OCI-LY1 (cell line): ENCODE measurements around the gene CALM3.
A peak's percentile ranks its signal among the peaks of the same experiment; 100 is the strongest.

ENCODE experiments used
- H2AFZ ChIP-seq: fragments of 200-600 bp; sonication (generic), shearing (Covaris generic); 2 replicates; pipeline ENCODE4 v1.6.0; 2014; ENCODE audit warnings: antibody characterized with exemption, mild to moderate bottlenecking, low read length
- H3F3A ChIP-seq: fragments of 200-600 bp; sonication (generic), shearing (Covaris generic); 2 replicates; pipeline ENCODE4 v1.6.0; 2014; ENCODE audit warnings: mild to moderate bottlenecking, antibody characterized with exemption, low read length, moderate library complexity; ENCODE audit not compliant: insufficient read depth
- H3K27ac ChIP-seq: fragments of 200-600 bp; sonication (generic); 2 replicates; pipeline ENCODE4 v1.5.1; 2014; ENCODE audit warnings: low read length, mixed run types, mild to moderate bottlenecking, low read depth; ENCODE audit not compliant: poor library complexity, severe bottlenecking
- H3K27me3 ChIP-seq: fragments of 200-600 bp; sonication (generic); 2 replicates; pipeline ENCODE4 v1.6.0; 2014; ENCODE audit warnings: antibody characterized with exemption, mild to moderate bottlenecking, low read length, moderate library complexity; ENCODE audit not compliant: insufficient read depth
- H3K36me3 ChIP-seq: fragments of 200-600 bp; sonication (generic); 2 replicates; pipeline ENCODE4 v1.6.1; 2014; ENCODE audit warnings: mild to moderate bottlenecking, antibody characterized with exemption, low read length, moderate library complexity, mixed read lengths; ENCODE audit not compliant: insufficient read depth
- H3K4me1 ChIP-seq: fragments of 200-600 bp; sonication (generic); 2 replicates; pipeline ENCODE4 v1.5.1; 2014; ENCODE audit warnings: mild to moderate bottlenecking, low read length, moderate library complexity; ENCODE audit not compliant: insufficient read depth, severe bottlenecking
- H3K4me2 ChIP-seq: fragments of 200-600 bp; sonication (generic), shearing (Covaris generic); 2 replicates; pipeline ENCODE4 v1.6.1; 2014; ENCODE audit warnings: low read length
- H3K4me3 ChIP-seq: fragments of 200-600 bp; sonication (generic); 2 replicates; pipeline ENCODE4 v1.5.1; 2014; ENCODE audit warnings: low read length, low read depth, mild to moderate bottlenecking, mixed read lengths; ENCODE audit not compliant: poor library complexity, severe bottlenecking
- H3K79me2 ChIP-seq: fragments of 200-600 bp; shearing (Covaris generic); 2 replicates; pipeline ENCODE4 v1.6.1; 2016; ENCODE audit warnings: mixed run types, low read length, mixed read lengths; ENCODE audit not compliant: insufficient read depth
- H3K9ac ChIP-seq: fragments of 200-600 bp; sonication (generic), shearing (Covaris generic); 2 replicates; pipeline ENCODE4 v1.6.1; 2014; ENCODE audit warnings: mild to moderate bottlenecking, low read length, mixed read lengths
- H3K9me2 ChIP-seq: fragments of 200-600 bp; sonication (generic), shearing (Covaris generic); 2 replicates; pipeline ENCODE4 v1.6.1; 2014; ENCODE audit warnings: low read depth, mild to moderate bottlenecking, low read length, mixed read lengths
- H3K9me3 ChIP-seq: fragments of 200-600 bp; shearing (Covaris generic); 2 replicates; pipeline ENCODE4 v1.6.1; 2014; ENCODE audit warnings: low read length, mixed read lengths
- H4K20me1 ChIP-seq: fragments of 200-600 bp; sonication (generic), shearing (Covaris generic); 2 replicates; pipeline ENCODE4 v1.6.0; 2016; ENCODE audit warnings: mild to moderate bottlenecking, low read length; ENCODE audit not compliant: insufficient read depth
- EZH2 ChIP-seq: fragments of 200-600 bp; sonication (generic), shearing (Covaris generic); IDR thresholded peaks from 2 replicates; pipeline ENCODE4 v1.8.0; 2017; ENCODE audit warnings: borderline replicate concordance, mixed run types, mild to moderate bottlenecking, antibody characterized with exemption, low read length, moderate library complexity, mixed read lengths
- TF ChIP-seq, protein P1 (sequence below): fragments of 200-600 bp; sonication (generic), shearing (Covaris generic); IDR thresholded peaks from 2 replicates; pipeline ENCODE4 v1.5.1; 2017; ENCODE audit warnings: mild to moderate bottlenecking, antibody characterized with exemption, low read length, moderate library complexity, mixed read lengths

CALM3 gene

DNA sequence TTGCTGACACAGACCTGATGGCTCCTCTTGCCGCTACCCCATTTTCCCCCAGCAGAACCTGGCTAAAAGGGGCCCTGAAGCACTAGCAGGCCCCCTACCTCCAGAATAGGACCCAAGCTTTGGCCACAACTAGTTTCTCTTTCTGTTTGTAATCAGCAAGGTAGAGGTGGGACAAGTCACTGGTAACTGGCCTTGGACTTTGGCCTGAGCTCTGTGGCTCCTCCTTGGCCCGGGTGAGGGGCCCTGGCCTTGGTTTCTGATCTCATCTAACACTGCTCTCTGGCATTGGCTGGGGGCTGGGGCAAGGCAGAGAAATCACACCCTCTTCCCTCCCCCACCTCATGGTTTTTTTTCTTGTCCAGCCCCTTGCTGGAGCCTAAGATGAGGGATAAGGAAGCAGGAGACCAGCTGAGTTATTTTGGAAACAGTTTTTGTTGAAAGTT lies 2.1 kb downstream of the CALM3 start:
- Histone ChIP-seq H2AFZ (no peak overlapping the region), H3F3A (no peaks in the 10 kb centered on the region), H3K4me1 (peaks cover 21% of the 10 kb centered on the region), H3K9me3 (peaks cover 7% of the 10 kb centered on the region), H3K27ac (no peak overlapping the region), H3K4me2 (peak overlapping the region; percentile 84), H3K27me3 (no peaks in the 10 kb centered on the region; the same call in 1 of the 2 replicates), H4K20me1 (no peaks in the 10 kb centered on the region), H3K4me3 (peak overlapping the region; percentile 98), H3K9ac (peak overlapping the region; percentile 100; the same call in 1 of the 2 replicates), H3K9me2 (no peaks in the 10 kb centered on the region), H3K36me3 (peaks cover 30% of the 10 kb centered on the region), H3K79me2 (peaks cover 21% of the 10 kb centered on the region)
- TF ChIP-seq, protein P1, sequence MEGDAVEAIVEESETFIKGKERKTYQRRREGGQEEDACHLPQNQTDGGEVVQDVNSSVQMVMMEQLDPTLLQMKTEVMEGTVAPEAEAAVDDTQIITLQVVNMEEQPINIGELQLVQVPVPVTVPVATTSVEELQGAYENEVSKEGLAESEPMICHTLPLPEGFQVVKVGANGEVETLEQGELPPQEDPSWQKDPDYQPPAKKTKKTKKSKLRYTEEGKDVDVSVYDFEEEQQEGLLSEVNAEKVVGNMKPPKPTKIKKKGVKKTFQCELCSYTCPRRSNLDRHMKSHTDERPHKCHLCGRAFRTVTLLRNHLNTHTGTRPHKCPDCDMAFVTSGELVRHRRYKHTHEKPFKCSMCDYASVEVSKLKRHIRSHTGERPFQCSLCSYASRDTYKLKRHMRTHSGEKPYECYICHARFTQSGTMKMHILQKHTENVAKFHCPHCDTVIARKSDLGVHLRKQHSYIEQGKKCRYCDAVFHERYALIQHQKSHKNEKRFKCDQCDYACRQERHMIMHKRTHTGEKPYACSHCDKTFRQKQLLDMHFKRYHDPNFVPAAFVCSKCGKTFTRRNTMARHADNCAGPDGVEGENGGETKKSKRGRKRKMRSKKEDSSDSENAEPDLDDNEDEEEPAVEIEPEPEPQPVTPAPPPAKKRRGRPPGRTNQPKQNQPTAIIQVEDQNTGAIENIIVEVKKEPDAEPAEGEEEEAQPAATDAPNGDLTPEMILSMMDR = no peak
- TF ChIP-seq EZH2 = no peak

DNA sequence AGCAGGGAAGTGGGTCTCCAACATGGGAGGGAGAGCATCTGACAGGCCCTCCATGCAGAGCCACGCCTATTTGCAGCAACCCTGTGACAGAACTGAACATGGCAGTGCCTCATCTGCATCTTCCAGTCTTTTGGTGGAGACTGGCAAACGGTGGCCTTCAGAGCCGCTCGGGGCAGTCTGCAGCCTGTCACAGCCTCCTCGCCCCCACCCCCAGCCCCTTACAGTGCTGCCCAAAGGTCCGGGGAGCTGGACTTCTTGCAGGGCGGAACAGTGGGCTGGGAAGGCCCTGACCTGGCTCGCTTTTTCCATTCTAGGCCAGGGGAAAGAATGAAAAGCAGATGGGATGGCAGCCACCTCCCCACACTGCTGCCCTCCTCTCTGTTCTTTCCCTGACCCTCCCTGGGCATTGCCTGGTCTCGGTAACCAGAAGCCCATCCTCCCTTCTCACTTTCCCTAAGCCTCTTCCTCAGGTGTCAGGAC lies 2.7 kb downstream of the CALM3 start:
- peak overlapping the region; percentile 84; the same call in 1 of the 2 replicates for H3K4me2 ChIP-seq
- no peak overlapping the region for H3K9ac ChIP-seq
- H3K4me1 ChIP-seq = peaks cover 21% of the 10 kb centered on the region
- no peaks in the 10 kb centered on the region; the same call in 1 of the 2 replicates for H3K27me3 ChIP-seq
- H3K36me3 ChIP-seq = peaks cover 36% of the 10 kb centered on the region
- no peaks in the 10 kb centered on the region for H3F3A ChIP-seq
- H3K4me3 ChIP-seq = no peak overlapping the region
- TF ChIP-seq, protein P1 = no peak
- TF ChIP-seq EZH2 = no peak
- H4K20me1 ChIP-seq = no peaks in the 10 kb centered on the region
- H3K9me2 ChIP-seq = no peaks in the 10 kb centered on the region
- peaks cover 6% of the 10 kb centered on the region for H3K9me3 ChIP-seq
- H2AFZ ChIP-seq = no peak overlapping the region
- peaks cover 21% of the 10 kb centered on the region for H3K79me2 ChIP-seq
- H3K27ac ChIP-seq = no peak overlapping the region

DNA sequence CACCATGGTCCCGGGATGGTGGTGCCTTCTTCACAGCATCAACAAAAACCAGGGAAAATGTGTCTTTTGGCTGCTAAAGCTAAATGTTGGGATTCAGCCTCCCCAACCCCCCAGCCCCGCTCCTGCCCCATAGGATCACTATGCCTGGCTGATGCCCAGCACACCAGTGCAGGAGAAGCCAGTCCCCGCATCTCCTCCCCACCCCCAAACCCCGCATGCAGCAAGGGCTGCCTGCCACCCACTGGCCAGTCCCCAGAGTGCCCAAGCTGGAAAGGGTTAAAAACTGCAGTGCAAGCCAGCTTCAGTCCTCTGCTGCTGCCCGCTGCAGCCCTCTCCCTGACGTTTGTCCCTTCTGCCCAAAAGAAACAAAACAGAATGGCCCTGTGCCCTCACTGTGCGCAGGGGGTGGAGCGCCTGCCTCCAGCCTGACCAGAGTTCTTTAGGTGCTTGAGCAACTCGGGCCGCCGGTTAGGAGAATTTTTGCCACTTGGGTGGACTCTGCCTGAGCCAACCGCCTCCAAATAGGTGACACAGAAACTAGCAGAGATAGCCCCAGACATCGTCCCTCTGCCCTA lies 3.7 kb downstream of the CALM3 start:
- H3K9ac ChIP-seq = no peak overlapping the region
- H3K27ac ChIP-seq = no peak overlapping the region
- H3K36me3 ChIP-seq = peaks cover 47% of the 10 kb centered on the region
- H3K9me2 ChIP-seq = no peaks in the 10 kb centered on the region
- peaks cover 21% of the 10 kb centered on the region for H3K79me2 ChIP-seq
- no peak overlapping the region for H3K4me2 ChIP-seq
- H3F3A ChIP-seq = no peaks in the 10 kb centered on the region
- 0 out of 2 replicates have a peak, but pooled peaks cover 2% of the 10 kb centered on the region for H3K9me3 ChIP-seq
- no peak overlapping the region for H3K4me3 ChIP-seq
- TF ChIP-seq, protein P1 = no peak
- no peak for TF ChIP-seq EZH2
- H4K20me1 ChIP-seq = no peaks in the 10 kb centered on the region
- H3K27me3 ChIP-seq = no peaks in the 10 kb centered on the region
- H2AFZ ChIP-seq = no peak overlapping the region
- H3K4me1 ChIP-seq = peaks cover 21% of the 10 kb centered on the region
